AG08396 (cell line): ENCODE data around the gene DEFB114.
"Not testable (repeated sequence)": the region's sequence is repeated elsewhere in the genome, so short reads cannot be mapped to it uniquely, and the experiment has no call there.

ENCODE experiments used
- DNase-seq: peaks from one replicate; pipeline ENCODE4 v3.0.0; 2012; ENCODE audit warnings: low spot score, mixed read lengths

The DEFB114 gene

GRCh38 chr6:49964064-49964463, at the start of gene DEFB114:
DEFB114 (minus strand) TSS chr6:49964164; CDS start chr6:49964105, 59 bp downstream.
- DNase-seq = no peak

- no peak for DNase-seq
Measured at GRCh38 chr6:50007819-50008218, 43.9 kb upstream of the DEFB114 start.

- DNase-seq = no peak
Measured at GRCh38 chr6:50003139-50003538, 39.2 kb upstream of the DEFB114 start.

- DNase-seq = no peak
Measured at GRCh38 chr6:49995278-49995677, 31.3 kb upstream of the DEFB114 start.

GRCh38 chr6:49988900-49989299, 24.9 kb upstream of the DEFB114 start:
- DNase-seq = no peak

GRCh38 chr6:49987749-49988148, 23.8 kb upstream of the DEFB114 start:
- no peak for DNase-seq

- no peak for DNase-seq
Measured at GRCh38 chr6:49986551-49986950, 22.6 kb upstream of the DEFB114 start.

- no peak for DNase-seq
Measured at GRCh38 chr6:49982046-49982445, 18.1 kb upstream of the DEFB114 start.

GRCh38 chr6:49980898-49981297, 16.9 kb upstream of the DEFB114 start:
- no peak for DNase-seq

- DNase-seq = no peak
Measured at GRCh38 chr6:49979584-49979983, 15.6 kb upstream of the DEFB114 start.

GRCh38 chr6:49978332-49979226, 14.6 kb upstream of the DEFB114 start:
- DNase-seq = no peak

GRCh38 chr6:49969605-49970004, 5.6 kb upstream of the DEFB114 start, which contains the start of gene DEFB113:
DEFB113 (minus strand) TSS chr6:49969625; CDS start chr6:49969625, 0 bp downstream.
- DNase-seq = no peak

- DNase-seq = no peak
Measured at GRCh38 chr6:49966823-49967222, 2.9 kb upstream of the DEFB114 start.

- no peak for DNase-seq
Measured at GRCh38 chr6:49966334-49966733, 2.4 kb upstream of the DEFB114 start.

- DNase-seq = no peak
Measured at GRCh38 chr6:49958180-49958579, 5.8 kb downstream of the DEFB114 start.

- DNase-seq = no peak
Measured at GRCh38 chr6:49955847-49956246, 8.1 kb downstream of the DEFB114 start.

- no peak for DNase-seq
Measured at GRCh38 chr6:49951926-49952325, 12.0 kb downstream of the DEFB114 start.

GRCh38 chr6:49950415-49950751, 13.6 kb downstream of the DEFB114 start:
- no peak for DNase-seq

GRCh38 chr6:49949062-49949461, 14.9 kb downstream of the DEFB114 start:
- no peak for DNase-seq

- no peak for DNase-seq
Measured at GRCh38 chr6:49946835-49947234, 17.1 kb downstream of the DEFB114 start.

GRCh38 chr6:49944068-49944467, 19.9 kb downstream of the DEFB114 start:
- not testable (repeated sequence) for DNase-seq

GRCh38 chr6:49939993-49940498, 23.9 kb downstream of the DEFB114 start:
- no peak for DNase-seq

GRCh38 chr6:49937811-49938210, 26.2 kb downstream of the DEFB114 start:
- no peak for DNase-seq

- DNase-seq = no peak
Measured at GRCh38 chr6:49937017-49937416, 26.9 kb downstream of the DEFB114 start.
